ENCODE data around the gene PRELID1.

The PRELID1 gene

GRCh38 chr5:177276886-177277285, 26.7 kb upstream of the PRELID1 start:
- no peak overlapping the region for H3K4me3 ChIP-seq (ENCODE audit: low read depth, low read length)
- no peak for TF ChIP-seq POLR2A (IDR thresholded peaks at IDR 0.05; ENCODE audit: extremely low read depth, insufficient read length)
- no peak for TF ChIP-seq MYC (IDR thresholded peaks at IDR 0.05; ENCODE audit: low read depth, low read length)
- TF ChIP-seq CTCF (IDR thresholded peaks at IDR 0.05; ENCODE audit: low read depth, low read length): no peak
- TF ChIP-seq, protein P1, sequence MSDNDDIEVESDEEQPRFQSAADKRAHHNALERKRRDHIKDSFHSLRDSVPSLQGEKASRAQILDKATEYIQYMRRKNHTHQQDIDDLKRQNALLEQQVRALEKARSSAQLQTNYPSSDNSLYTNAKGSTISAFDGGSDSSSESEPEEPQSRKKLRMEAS (IDR thresholded peaks at IDR 0.05; ENCODE audit: low read depth, low read length): no peak
- DNase-seq (ENCODE audit: low read depth): no peak

GRCh38 chr5:177288191-177288590, 15.4 kb upstream of the PRELID1 start:
- no peak overlapping the region for H3K4me3 ChIP-seq (ENCODE audit: low read depth, low read length)
- TF ChIP-seq POLR2A (IDR thresholded peaks at IDR 0.05; ENCODE audit: extremely low read depth, insufficient read length): no peak
- TF ChIP-seq MYC (IDR thresholded peaks at IDR 0.05; ENCODE audit: low read depth, low read length): no peak
- TF ChIP-seq, protein P1 (IDR thresholded peaks at IDR 0.05; ENCODE audit: low read depth, low read length): no peak
- TF ChIP-seq CTCF (IDR thresholded peaks at IDR 0.05; ENCODE audit: low read depth, low read length): no peak
- DNase-seq (ENCODE audit: low read depth): no peak

- no peak for DNase-seq (ENCODE audit: low read depth)
- TF ChIP-seq CTCF (IDR thresholded peaks at IDR 0.05; ENCODE audit: low read depth, low read length) (no peak), MYC (IDR thresholded peaks at IDR 0.05; ENCODE audit: low read depth, low read length) (no peak), POLR2A (IDR thresholded peaks at IDR 0.05; ENCODE audit: extremely low read depth, insufficient read length) (no peak)
- TF ChIP-seq, protein P1 (IDR thresholded peaks at IDR 0.05; ENCODE audit: low read depth, low read length): no peak
- H3K4me3 ChIP-seq (ENCODE audit: low read depth, low read length): no peak overlapping the region
Observed at GRCh38 chr5:177290816-177291596, 12.6 kb upstream of the PRELID1 start.

- TF ChIP-seq MYC (IDR thresholded peaks at IDR 0.05; ENCODE audit: low read depth, low read length) (no peak), CTCF (IDR thresholded peaks at IDR 0.05; ENCODE audit: low read depth, low read length) (no peak), POLR2A (IDR thresholded peaks at IDR 0.05; ENCODE audit: extremely low read depth, insufficient read length) (no peak)
- TF ChIP-seq, protein P1 (IDR thresholded peaks at IDR 0.05; ENCODE audit: low read depth, low read length): no peak
- no peak for DNase-seq (ENCODE audit: low read depth)
- no peak overlapping the region for H3K4me3 ChIP-seq (ENCODE audit: low read depth, low read length)
Observed at GRCh38 chr5:177291735-177292134, 11.9 kb upstream of the PRELID1 start.

DNA sequence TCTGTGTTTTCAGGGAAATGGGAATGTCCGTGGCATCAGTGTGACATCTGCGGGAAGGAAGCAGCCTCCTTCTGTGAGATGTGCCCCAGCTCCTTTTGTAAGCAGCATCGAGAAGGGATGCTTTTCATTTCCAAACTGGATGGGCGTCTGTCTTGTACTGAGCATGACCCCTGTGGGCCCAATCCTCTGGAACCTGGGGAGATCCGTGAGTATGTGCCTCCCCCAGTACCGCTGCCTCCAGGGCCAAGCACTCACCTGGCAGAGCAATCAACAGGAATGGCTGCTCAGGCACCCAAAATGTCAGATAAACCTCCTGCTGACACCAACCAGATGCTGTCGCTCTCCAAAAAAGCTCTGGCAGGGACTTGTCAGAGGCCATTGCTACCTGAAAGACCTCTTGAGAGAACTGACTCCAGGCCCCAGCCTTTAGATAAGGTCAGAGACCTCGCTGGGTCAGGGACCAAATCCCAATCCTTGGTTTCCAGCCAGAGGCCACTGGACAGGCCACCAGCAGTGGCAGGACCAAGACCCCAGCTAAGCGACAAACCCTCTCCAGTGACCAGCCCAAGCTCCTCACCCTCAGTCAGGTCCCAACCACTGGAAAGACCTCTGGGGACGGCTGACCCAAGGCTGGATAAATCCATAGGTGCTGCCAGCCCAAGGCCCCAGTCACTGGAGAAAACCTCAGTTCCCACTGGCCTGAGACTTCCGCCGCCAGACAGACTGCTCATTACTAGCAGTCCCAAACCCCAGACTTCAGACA, 9.6 kb upstream of the PRELID1 start:
- TF ChIP-seq, protein P1 (IDR thresholded peaks at IDR 0.05; ENCODE audit: low read depth, low read length): no peak
- TF ChIP-seq CTCF (IDR thresholded peaks at IDR 0.05; ENCODE audit: low read depth, low read length) (no peak), POLR2A (IDR thresholded peaks at IDR 0.05; ENCODE audit: extremely low read depth, insufficient read length) (no peak), MYC (IDR thresholded peaks at IDR 0.05; ENCODE audit: low read depth, low read length) (no peak)
- H3K4me3 ChIP-seq (ENCODE audit: low read depth, low read length): no peak overlapping the region
- DNase-seq (ENCODE audit: low read depth): no peak
